GM12872 (cell line): Measurements from ENCODE around the gene PRCD.

ENCODE experiments used
- TF ChIP-seq, protein P1 (sequence below): IDR thresholded peaks from 3 replicates; pipeline ENCODE4 v1.5.1; 2011; ENCODE audit warnings: low read depth, mild to moderate bottlenecking, low read length, moderate library complexity; ENCODE audit not compliant: insufficient read depth

PRCD gene

GRCh38 chr17:76556765-76557367 lies 17.0 kb downstream of the PRCD start:
- TF ChIP-seq, protein P1, sequence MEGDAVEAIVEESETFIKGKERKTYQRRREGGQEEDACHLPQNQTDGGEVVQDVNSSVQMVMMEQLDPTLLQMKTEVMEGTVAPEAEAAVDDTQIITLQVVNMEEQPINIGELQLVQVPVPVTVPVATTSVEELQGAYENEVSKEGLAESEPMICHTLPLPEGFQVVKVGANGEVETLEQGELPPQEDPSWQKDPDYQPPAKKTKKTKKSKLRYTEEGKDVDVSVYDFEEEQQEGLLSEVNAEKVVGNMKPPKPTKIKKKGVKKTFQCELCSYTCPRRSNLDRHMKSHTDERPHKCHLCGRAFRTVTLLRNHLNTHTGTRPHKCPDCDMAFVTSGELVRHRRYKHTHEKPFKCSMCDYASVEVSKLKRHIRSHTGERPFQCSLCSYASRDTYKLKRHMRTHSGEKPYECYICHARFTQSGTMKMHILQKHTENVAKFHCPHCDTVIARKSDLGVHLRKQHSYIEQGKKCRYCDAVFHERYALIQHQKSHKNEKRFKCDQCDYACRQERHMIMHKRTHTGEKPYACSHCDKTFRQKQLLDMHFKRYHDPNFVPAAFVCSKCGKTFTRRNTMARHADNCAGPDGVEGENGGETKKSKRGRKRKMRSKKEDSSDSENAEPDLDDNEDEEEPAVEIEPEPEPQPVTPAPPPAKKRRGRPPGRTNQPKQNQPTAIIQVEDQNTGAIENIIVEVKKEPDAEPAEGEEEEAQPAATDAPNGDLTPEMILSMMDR: no peak

DNA sequence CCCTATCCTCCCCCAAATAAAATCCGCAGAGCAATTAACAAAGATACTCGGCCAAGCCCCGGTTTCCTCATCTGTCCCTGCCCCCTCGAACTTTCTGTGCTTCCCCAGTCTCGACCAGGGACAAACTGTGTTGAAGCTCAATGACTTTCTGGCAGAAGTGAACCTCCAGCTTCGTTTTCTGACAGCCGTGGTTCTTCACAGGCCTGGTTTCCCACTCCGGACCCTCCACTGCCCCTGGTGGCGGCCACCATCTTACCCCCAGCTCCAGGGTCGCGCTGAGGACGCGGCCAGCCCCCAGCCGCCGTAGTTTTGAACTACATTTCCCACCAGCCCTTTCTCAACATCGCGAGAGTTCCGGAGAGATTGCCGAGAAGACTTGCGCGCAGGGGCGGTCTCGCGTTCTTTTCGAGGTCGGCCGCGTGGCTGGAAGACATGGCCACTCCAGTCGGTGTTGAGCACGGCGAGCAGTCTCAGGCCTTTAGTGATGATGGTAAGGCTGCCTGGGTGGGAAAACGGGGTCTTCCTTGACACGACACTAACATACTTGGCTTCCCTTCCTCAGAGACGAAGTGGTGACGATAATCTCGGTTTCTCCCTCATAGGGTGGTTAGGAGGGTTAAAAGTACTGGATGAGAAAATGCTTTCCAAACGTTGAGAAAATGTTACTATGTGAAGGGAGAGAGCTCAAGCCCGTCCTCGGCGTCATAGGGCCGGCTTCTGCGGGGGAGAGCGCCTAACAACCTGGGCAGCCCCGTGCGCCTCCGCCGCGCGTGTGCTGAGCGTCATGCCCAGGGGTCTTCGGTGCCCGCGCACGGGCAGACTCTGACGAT lies 17.7 kb downstream of the PRCD start:
- TF ChIP-seq, protein P1: peak; percentile 83

- TF ChIP-seq, protein P1: peak; percentile 54; the same call in 2 of the 3 replicates
These were observed 18.6 kb downstream of the PRCD start for GRCh38 chr17:76558198-76559095.

- TF ChIP-seq, protein P1: no peak
These were observed 20.4 kb downstream of the PRCD start for GRCh38 chr17:76560036-76560876.

GRCh38 chr17:76560877-76561221 lies 21.0 kb downstream of the PRCD start:
- TF ChIP-seq, protein P1: no peak

GRCh38 chr17:76561332-76561731 lies 21.5 kb downstream of the PRCD start:
- TF ChIP-seq, protein P1: no peak
